CD4-positive, alpha-beta T cell treated with Interleukin-15 for 1 hour (primary cell): ENCODE data around the gene NREP.

ENCODE experiments used
- DNase-seq: peaks from one replicate; pipeline ENCODE4 v3.0.0-alpha.2; 2020

NREP gene

GRCh38 chr5:111764019-111764418, 7.0 kb upstream of the NREP start:
- DNase-seq = no peak

- no peak for DNase-seq
Observed at GRCh38 chr5:111762895-111763294, 5.9 kb upstream of the NREP start.

GRCh38 chr5:111758284-111758628, 1.3 kb upstream of the NREP start:
- no peak for DNase-seq

DNA sequence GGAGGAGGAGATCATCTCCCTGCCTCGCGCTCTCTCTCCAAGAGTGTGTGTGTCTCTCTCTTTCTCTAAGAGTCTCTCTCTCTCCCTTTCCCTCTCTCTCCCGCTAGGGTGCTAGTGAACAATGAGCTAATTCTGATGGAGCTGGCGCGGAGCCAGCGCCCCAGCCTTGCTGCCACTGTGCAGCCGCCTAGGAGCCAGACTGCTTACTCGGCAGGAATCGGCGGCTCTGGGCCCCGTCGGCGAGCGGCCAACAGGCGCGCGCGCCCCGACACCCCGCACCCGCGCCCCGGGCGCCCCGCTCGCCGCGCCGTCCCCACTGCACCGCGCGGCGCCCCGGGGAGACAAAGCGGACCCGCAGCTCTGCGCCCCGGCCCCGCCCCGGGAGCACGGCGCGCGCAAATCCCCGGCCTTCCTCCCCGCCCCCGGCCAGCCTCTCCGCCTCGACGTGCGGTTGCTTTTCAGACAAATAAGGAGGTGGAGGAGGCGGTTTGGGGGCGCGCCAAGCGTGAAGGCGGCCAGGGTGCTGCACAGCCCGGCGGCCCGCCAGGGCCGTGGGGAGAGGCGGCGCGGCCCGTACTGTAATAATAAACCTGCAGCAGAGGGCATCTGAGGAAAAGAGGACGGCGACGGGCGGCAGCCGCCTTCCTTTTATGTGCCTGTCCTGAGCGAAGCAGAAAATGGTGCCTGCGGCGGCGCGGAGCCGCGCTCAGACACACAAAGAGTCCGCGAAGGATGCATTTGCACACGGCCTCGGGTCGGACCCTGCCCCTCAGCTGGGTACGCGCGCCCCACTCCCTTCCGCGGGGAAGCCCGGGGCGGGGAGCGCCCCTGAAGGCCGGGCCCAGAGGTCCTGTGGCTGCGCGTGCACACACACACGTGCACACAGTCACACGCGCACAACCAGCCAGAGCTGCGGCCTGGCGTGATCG, 625 bp upstream of the NREP start:
- peak; percentile 85 for DNase-seq

DNA sequence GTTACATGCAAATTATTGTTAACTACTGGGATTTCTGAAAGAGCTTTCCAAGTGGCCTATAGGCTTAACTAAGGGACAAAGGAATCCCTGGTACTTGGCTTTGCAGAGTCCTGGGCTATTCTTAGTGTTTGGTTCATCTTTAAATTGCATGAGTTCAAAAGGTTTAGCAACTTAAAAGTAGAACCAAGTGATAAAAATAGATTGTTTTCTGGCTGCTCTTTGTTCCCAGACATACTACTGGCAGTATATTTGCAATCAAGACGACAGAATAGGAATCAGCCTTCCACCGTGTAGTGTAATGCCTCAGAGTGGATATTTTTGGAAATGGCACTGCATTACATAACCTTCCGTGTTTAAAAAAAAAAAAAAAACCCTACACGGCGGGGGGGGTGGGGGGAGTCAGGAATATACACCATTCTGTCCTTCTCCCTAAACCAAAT, 1.0 kb downstream of the NREP start:
- DNase-seq = no peak

GRCh38 chr5:111755345-111755941, 1.6 kb downstream of the NREP start:
- no peak for DNase-seq

DNA sequence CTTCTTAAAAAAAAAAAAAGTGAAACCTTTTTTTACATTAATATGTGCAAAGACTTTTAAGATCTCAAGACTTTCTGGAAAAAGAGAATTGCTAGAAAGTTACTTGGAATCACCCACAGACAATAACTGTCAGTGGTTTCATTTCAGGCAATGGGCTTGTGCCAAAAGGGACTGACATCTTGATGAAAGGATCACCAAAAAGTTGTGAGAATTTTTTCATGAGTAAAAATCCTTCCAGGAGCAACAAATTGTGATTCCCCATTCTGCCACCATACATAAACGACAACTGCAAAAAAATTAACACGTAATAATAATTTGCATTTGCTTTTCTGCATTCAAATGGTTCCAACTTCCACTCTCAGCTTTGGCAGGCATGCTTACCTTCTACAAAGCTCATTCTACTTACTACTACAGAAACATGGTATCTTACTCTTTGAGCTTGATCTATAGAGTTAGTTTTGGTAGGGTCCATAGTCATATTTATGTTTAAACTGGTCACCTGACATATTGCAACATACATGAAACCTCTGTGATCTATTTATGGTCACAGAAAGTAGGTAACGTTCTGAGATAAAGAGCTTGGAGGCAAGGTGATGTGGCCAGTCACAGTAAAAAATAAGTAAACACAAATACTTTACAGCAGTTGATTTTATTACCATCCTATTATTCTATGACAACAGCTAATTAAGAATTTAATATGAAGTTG, 3.0 kb downstream of the NREP start:
- DNase-seq = no peak

- no peak for DNase-seq
Observed at GRCh38 chr5:111752426-111752965, 4.5 kb downstream of the NREP start.

- DNase-seq = no peak
Observed at GRCh38 chr5:111749303-111750026, 7.5 kb downstream of the NREP start.

- no peak for DNase-seq
Observed at GRCh38 chr5:111748304-111748763, 8.7 kb downstream of the NREP start.

DNA sequence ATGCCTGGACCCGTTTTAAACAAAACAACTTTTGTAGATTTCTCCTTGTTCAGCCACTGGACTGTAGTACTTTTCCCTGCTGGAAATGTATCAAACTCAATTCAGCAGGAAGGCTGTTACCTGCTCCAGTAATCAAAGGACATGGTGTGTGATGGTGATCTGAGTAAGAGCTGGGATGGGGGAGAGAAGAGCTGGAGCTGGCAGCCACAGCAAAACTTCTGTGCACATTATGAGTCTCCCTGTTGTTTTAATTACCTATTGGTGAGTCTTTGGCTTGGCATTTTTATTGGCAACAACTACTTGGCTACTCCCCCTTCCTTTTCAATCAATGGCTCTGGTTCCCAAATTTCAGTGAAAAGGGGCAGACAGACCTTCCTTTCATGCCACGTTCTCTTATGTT, 9.7 kb downstream of the NREP start:
- no peak for DNase-seq

GRCh38 chr5:111746791-111747190, 10.2 kb downstream of the NREP start:
- DNase-seq = no peak

GRCh38 chr5:111745075-111745739, 11.8 kb downstream of the NREP start:
- DNase-seq = no peak

GRCh38 chr5:111744455-111744854, 12.5 kb downstream of the NREP start:
- no peak for DNase-seq

- no peak for DNase-seq
Observed at GRCh38 chr5:111743988-111744387, 13.0 kb downstream of the NREP start.

- DNase-seq = no peak
Observed at GRCh38 chr5:111743512-111743911, 13.5 kb downstream of the NREP start.

DNA sequence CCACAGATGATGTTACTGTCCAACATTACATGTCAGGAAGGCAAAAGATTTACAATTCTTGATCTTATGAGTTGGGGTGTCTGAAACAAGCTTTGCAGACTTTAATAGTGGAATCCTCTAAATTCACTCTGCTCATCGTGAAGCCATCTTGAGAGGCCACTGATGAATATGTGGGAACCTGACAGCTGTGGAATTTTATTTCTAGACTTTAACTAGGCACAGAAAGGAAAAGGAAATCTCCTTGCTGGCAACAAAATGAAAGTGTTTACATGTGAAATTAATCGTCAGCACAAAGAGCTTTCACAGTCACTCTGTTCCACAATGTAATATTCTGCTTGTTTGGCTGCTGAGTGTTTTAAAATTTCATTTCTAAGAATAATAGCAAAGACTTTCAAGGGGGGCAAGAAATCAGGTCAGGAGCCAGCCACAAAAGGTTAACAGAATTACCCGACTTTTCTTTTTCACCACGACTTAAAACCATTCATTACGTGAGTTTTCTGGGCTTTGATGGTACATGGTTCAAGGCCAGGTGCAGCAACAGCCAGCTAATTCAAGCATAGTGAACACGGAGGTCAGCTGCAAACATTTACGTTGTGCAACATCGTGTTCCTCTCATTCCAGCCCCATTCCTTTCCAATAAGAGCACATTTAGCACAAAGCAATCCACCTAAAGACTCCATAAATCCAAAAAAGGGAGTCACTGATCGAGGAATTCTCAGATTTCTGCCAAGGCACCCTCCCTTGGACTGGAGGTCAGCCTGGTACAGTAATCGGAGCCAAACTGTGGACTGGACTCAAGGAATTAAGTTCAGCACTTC, 14.6 kb downstream of the NREP start:
- no peak for DNase-seq

GRCh38 chr5:111741278-111741677, 15.7 kb downstream of the NREP start:
- no peak for DNase-seq

DNA sequence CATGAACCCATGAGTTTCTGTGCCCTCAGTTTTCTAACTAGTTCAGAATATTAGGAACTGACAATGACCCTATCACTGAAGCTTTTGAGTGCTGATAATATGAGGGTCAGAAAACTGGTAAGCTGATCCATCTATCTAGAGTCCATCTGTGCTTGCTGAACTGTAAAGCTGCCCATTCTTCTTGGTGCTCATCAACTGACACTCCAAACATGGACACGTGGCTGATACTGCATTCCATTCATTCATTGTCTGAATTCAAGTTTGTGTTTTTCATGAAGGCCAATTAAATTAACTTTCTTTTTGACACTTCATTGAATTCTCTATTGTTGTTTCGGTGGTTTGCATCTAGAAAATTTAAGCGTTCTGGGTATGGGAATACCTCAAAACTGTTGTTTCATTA, 17.6 kb downstream of the NREP start:
- DNase-seq = no peak

DNA sequence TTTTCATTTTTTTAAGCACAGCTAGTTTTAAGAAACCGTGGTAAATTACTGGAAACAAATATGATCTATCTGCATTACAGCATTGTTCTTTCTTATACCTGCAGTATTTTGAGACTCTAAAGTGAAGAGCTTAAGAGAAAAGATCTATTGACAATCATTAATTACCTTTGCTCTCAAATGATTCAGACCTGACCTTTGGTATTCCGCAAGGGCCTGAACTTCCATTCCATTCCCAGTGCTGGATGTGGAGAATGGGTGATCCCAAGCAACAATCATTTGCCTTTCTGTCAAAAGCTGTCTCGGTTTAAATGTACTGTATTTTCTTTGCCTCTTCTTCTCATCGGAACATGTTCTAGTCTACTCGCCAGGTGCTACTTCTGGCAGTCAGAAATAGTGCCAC, 18.9 kb downstream of the NREP start:
- no peak for DNase-seq

- no peak for DNase-seq
Observed at GRCh38 chr5:111737716-111738115, 19.3 kb downstream of the NREP start.
